Amygdala (tissue), 56 donors: ENCODE results near the gene TGM2.

Experiments used
- DNase-seq, 56 donors: peaks; one replicate each; lab custom pipeline; 2025; lab: John Stamatoyannopoulos, UW

TGM2 gene

GRCh38 chr20:38164069-38164468 is 1.0 kb downstream of the TGM2 start:
- DNase-seq = no peak

GRCh38 chr20:38162878-38163875 is 1.9 kb downstream of the TGM2 start:
- no peak for DNase-seq

GRCh38 chr20:38162149-38162548 is 2.9 kb downstream of the TGM2 start:
- no peak for DNase-seq

- DNase-seq = no peak
Measured at GRCh38 chr20:38161412-38161774, 3.7 kb downstream of the TGM2 start.

GRCh38 chr20:38159957-38160756 is 4.9 kb downstream of the TGM2 start:
- DNase-seq = no peak

GRCh38 chr20:38159566-38159956 is 5.5 kb downstream of the TGM2 start:
- DNase-seq = no peak

- DNase-seq = no peak
Measured at GRCh38 chr20:38158701-38159351, 6.2 kb downstream of the TGM2 start.

GRCh38 chr20:38157635-38158495 is 7.2 kb downstream of the TGM2 start:
- DNase-seq = no peak

GRCh38 chr20:38156888-38157634 is 8.0 kb downstream of the TGM2 start:
- DNase-seq = no peak

GRCh38 chr20:38156280-38156679 is 8.8 kb downstream of the TGM2 start:
- no peak for DNase-seq

- DNase-seq = no peak
Measured at GRCh38 chr20:38155811-38156210, 9.3 kb downstream of the TGM2 start.

GRCh38 chr20:38153401-38153800 is 11.7 kb downstream of the TGM2 start:
- DNase-seq = no peak

GRCh38 chr20:38152621-38153221 is 12.3 kb downstream of the TGM2 start:
- peak in 6 of 56 donors; percentile 4 to 16 (median 12) for DNase-seq

GRCh38 chr20:38152175-38152620 is 12.9 kb downstream of the TGM2 start:
- no peak for DNase-seq

GRCh38 chr20:38151455-38151854 is 13.6 kb downstream of the TGM2 start:
- no peak for DNase-seq

GRCh38 chr20:38150335-38151170 is 14.5 kb downstream of the TGM2 start:
- DNase-seq = no peak

GRCh38 chr20:38148328-38149102 is 16.6 kb downstream of the TGM2 start:
- DNase-seq = no peak
